HepG2 (cell line): ENCODE data around the gene SRSF6. TPM values are rescaled to one million over a fixed set of nuclear protein-coding genes. Genes with fewer than 3 reads are reported as not detected.

Experiments used
- AGO1 ChIP-seq: fragments of 200-400 bp; formaldehyde crosslinking; IDR thresholded peaks from 2 replicates; pipeline ENCODE4 v1.6.1; 2017; ENCODE audit warnings: mild to moderate bottlenecking, low read depth, low read length, moderate library complexity; ENCODE audit not compliant: poor library complexity, severe bottlenecking
- DRAP1 ChIP-seq: IDR thresholded peaks from 2 replicates; pipeline ENCODE4 v1.6.1; 2016; ENCODE audit warnings: missing genetic modification reagents, missing compliant biosample characterization
- GFI1 ChIP-seq: sonication (generic); formaldehyde crosslinking; IDR thresholded peaks from 2 replicates; pipeline ENCODE4 v1.5.0; 2020; ENCODE audit warnings: missing genetic modification reagents, mild to moderate bottlenecking, borderline replicate concordance
- HBP1 ChIP-seq: IDR thresholded peaks from 2 replicates; pipeline ENCODE4 v1.6.1; 2016; ENCODE audit warnings: low read depth, control low read depth
- HCFC1 ChIP-seq: fragments of 150-350 bp; IDR thresholded peaks from 2 replicates; pipeline ENCODE4 v1.6.1; 2014; ENCODE audit warnings: low read depth, low read length
- IRF1 ChIP-seq: sonication (generic); formaldehyde crosslinking; IDR thresholded peaks from 2 replicates; pipeline ENCODE4 v1.4.0; 2020; ENCODE audit warnings: low read depth, mild to moderate bottlenecking, missing genetic modification reagents
- JUND ChIP-seq: sonication (generic); formaldehyde crosslinking; IDR thresholded peaks from 2 replicates; pipeline ENCODE4 v1.8.0; 2022; ENCODE audit warnings: mild to moderate bottlenecking, missing genetic modification reagents
- KDM1A ChIP-seq: IDR thresholded peaks from 2 replicates; pipeline ENCODE4 v1.6.1; 2016; ENCODE audit warnings: missing compliant biosample characterization
- MTF2 ChIP-seq: sonication (generic); formaldehyde crosslinking; IDR thresholded peaks from 2 replicates; pipeline ENCODE4 v1.5.0; 2020; ENCODE audit warnings: missing genetic modification reagents, borderline replicate concordance
- NFIB ChIP-seq: sonication (generic); formaldehyde crosslinking; IDR thresholded peaks from 2 replicates; pipeline ENCODE4 v1.9.0; 2021; ENCODE audit warnings: missing genetic modification reagents, mild to moderate bottlenecking, borderline replicate concordance
- PHF5A ChIP-seq: IDR thresholded peaks from one replicate; pipeline ENCODE4 v1.6.1; 2018; ENCODE audit warnings: low read depth, missing genetic modification reagents; ENCODE audit not compliant: unreplicated experiment
- PHF8 ChIP-seq: sonication (generic); formaldehyde crosslinking; IDR thresholded peaks from 2 replicates; pipeline ENCODE4 v1.5.0; 2020; ENCODE audit warnings: missing genetic modification reagents
- RFXAP ChIP-seq: sonication (generic); formaldehyde crosslinking; IDR thresholded peaks from 2 replicates; pipeline ENCODE4 v1.4.0; 2020; ENCODE audit warnings: missing genetic modification reagents, borderline replicate concordance
- SNAI1 ChIP-seq: sonication (generic); formaldehyde crosslinking; IDR thresholded peaks from 2 replicates; pipeline ENCODE4 v1.5.0; 2020; ENCODE audit warnings: mild to moderate bottlenecking, missing genetic modification reagents, borderline replicate concordance
- TBL1XR1 ChIP-seq: fragments of 150-350 bp; IDR thresholded peaks from 2 replicates; pipeline ENCODE4 v1.6.1; 2014; ENCODE audit warnings: borderline replicate concordance, low read length; ENCODE audit not compliant: partially characterized antibody
- ZBTB49 ChIP-seq: sonication (generic); formaldehyde crosslinking; IDR thresholded peaks from 2 replicates; pipeline ENCODE4 v1.4.0; 2020; ENCODE audit warnings: missing genetic modification reagents, borderline replicate concordance
- ZNF101 ChIP-seq: sonication (generic); formaldehyde crosslinking; IDR thresholded peaks from 2 replicates; pipeline ENCODE4 v1.4.0; 2020; ENCODE audit warnings: mild to moderate bottlenecking, low read depth, missing genetic modification reagents, borderline replicate concordance
- ZNF326 ChIP-seq: sonication (generic); formaldehyde crosslinking; IDR thresholded peaks from 2 replicates; pipeline ENCODE4 v1.4.0; 2020; ENCODE audit warnings: missing genetic modification reagents, borderline replicate concordance
- ZNF530 ChIP-seq: sonication (generic); formaldehyde crosslinking; IDR thresholded peaks from 2 replicates; pipeline ENCODE4 v1.5.0; 2020; ENCODE audit warnings: low read depth, mild to moderate bottlenecking, missing genetic modification reagents
- ZNF710 ChIP-seq: sonication (generic); formaldehyde crosslinking; IDR thresholded peaks from 2 replicates; pipeline ENCODE4 v1.5.0; 2020; ENCODE audit warnings: mild to moderate bottlenecking, missing genetic modification reagents, borderline replicate concordance
- ZSCAN25 ChIP-seq: sonication (generic); formaldehyde crosslinking; IDR thresholded peaks from 2 replicates; pipeline ENCODE4 v1.8.0; 2022; ENCODE audit warnings: mild to moderate bottlenecking, missing genetic modification reagents
- polyA plus RNA-seq, 8 experiments: library from polyadenylated mRNA; depleted of rRNA in 3 of 8; stranded (reverse) in 7 of 8; unstranded in 1 of 8; fragments of >200 nt; fragmentation: Illumina TruSeq in 4 of 8; extraction: Trizol in 4 of 8; gene quantifications; 2 replicates each; pipeline versions ENCODE4 v1.2.1 to v1.2.3, GENCODE V29; 2011 to 2016; ENCODE audit warnings: low read depth in 4 of 8, missing spikeins in 1 of 8, mixed read lengths in 1 of 8; ENCODE audit not compliant: insufficient read depth in 1 of 8
- total RNA-seq, 5 experiments: library from RNA; depleted of rRNA; stranded (reverse); fragments of >200 nt; fragmentation: Illumina TruSeq; extraction: Trizol; gene quantifications; 2 replicates each; pipeline ENCODE4 v1.2.3, GENCODE V29; 2016; ENCODE audit warnings: low read depth in 1 of 5

SRSF6 gene
- total and polyA plus RNA-seq, 2 of the 13 experiments (the other 11 are each of a cell fraction or from before 2014, with no cell fraction given) = 156 to 194 TPM

- TF ChIP-seq ZNF710 (CRISPR knock-in tag) (no peak), ZNF326 (no peak), DRAP1 (CRISPR knock-in tag) (no peak), ZNF101 (no peak), TBL1XR1 (no peak), HBP1 (CRISPR knock-in tag) (no peak), HCFC1 (no peak), PHF8 (CRISPR knock-in tag) (no peak), ZNF530 (CRISPR knock-in tag) (no peak), KDM1A (CRISPR knock-in tag) (no peak), SNAI1 (CRISPR knock-in tag) (no peak), IRF1 (CRISPR knock-in tag) (no peak), MTF2 (no peak), NFIB (CRISPR knock-in tag) (no peak), JUND (no peak), RFXAP (CRISPR knock-in tag) (no peak), PHF5A (CRISPR knock-in tag) (no peak), ZBTB49 (CRISPR knock-in tag) (no peak; the same call in 1 of the 2 replicates), GFI1 (CRISPR knock-in tag) (no peak), ZSCAN25 (CRISPR knock-in tag) (no peak), AGO1 (no peak)
Measured at GRCh38 chr20:43459022-43459942, 1.6 kb downstream of the SRSF6 start (continued).
